ENCODE data around the gene EPHB2.
A peak's percentile ranks its signal among the peaks of the same experiment; 100 is the strongest.

EPHB2 gene

GRCh38 chr1:22710701-22711049 lies at the start of gene EPHB2:
Gene EPHB2 (plus strand): TSS chr1:22710839. CDS start chr1:22710983, 144 bp downstream.
- H3K4me3 ChIP-seq (ENCODE audit: low read length, poor library complexity, severe bottlenecking) = peak within 1 kb of the TSS; percentile 61

GRCh38 chr1:22661880-22662279 lies 48.8 kb upstream of the EPHB2 start:
- H3K4me2 ChIP-seq (ENCODE audit: low read depth, low read length, poor library complexity, severe bottlenecking) = no peak overlapping the region

More at GRCh38 chr1:22710701-22711049, at the start of gene EPHB2:
- Histone ChIP-seq H3K9me3 (ENCODE audit: insufficient read depth, low read depth, low read length) (no peaks in the 10 kb centered on the region), H3K27me3 (ENCODE audit: insufficient read depth, low read length, poor library complexity, severe bottlenecking) (no peaks in the 10 kb centered on the region), H3K36me3 (ENCODE audit: insufficient read depth, low read length) (no peaks in the 10 kb centered on the region), H4K20me1 (ENCODE audit: insufficient read depth, low read length, poor library complexity, severe bottlenecking) (no peaks in the 10 kb centered on the region), H3K9me2 (replicated peaks; ENCODE audit: low read depth, low read length) (no peaks in the 10 kb centered on the region), H3K4me2 (ENCODE audit: low read depth, low read length, poor library complexity, severe bottlenecking) (peak within 1 kb of the TSS; percentile 67), H3K4me1 (ENCODE audit: insufficient read depth, low read length, poor library complexity, severe bottlenecking) (peaks cover 5% of the 10 kb centered on the region), H3K79me2 (ENCODE audit: insufficient read depth, low read length) (no peaks in the 10 kb centered on the region), H3K9ac (ENCODE audit: low read depth, low read length, poor library complexity, severe bottlenecking) (no peak within 1 kb of the TSS), H2AFZ (ENCODE audit: low read length) (no peak within 1 kb of the TSS; the same call in 1 of the 2 replicates), H3F3A (ENCODE audit: low read depth) (no peaks in the 10 kb centered on the region)
- TF ChIP-seq, protein P1, sequence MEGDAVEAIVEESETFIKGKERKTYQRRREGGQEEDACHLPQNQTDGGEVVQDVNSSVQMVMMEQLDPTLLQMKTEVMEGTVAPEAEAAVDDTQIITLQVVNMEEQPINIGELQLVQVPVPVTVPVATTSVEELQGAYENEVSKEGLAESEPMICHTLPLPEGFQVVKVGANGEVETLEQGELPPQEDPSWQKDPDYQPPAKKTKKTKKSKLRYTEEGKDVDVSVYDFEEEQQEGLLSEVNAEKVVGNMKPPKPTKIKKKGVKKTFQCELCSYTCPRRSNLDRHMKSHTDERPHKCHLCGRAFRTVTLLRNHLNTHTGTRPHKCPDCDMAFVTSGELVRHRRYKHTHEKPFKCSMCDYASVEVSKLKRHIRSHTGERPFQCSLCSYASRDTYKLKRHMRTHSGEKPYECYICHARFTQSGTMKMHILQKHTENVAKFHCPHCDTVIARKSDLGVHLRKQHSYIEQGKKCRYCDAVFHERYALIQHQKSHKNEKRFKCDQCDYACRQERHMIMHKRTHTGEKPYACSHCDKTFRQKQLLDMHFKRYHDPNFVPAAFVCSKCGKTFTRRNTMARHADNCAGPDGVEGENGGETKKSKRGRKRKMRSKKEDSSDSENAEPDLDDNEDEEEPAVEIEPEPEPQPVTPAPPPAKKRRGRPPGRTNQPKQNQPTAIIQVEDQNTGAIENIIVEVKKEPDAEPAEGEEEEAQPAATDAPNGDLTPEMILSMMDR (conservative IDR thresholded peaks at IDR 0.05; ENCODE audit: low read length) = no peak
- no peak for TF ChIP-seq EZH2phosphoT487 (IDR thresholded peaks at IDR 0.05; ENCODE audit: borderline replicate concordance)

GRCh38 chr1:22662318-22662717 lies 48.3 kb upstream of the EPHB2 start:
- no peak overlapping the region for H3K9ac ChIP-seq (ENCODE audit: low read depth, low read length, poor library complexity, severe bottlenecking)
- TF ChIP-seq, protein P1 (conservative IDR thresholded peaks at IDR 0.05; ENCODE audit: low read length) = no peak
- no peak for TF ChIP-seq EZH2phosphoT487 (IDR thresholded peaks at IDR 0.05; ENCODE audit: borderline replicate concordance)
- no peaks in the 10 kb centered on the region for H3K9me3 ChIP-seq (ENCODE audit: insufficient read depth, low read depth, low read length)
- no peaks in the 10 kb centered on the region for H3F3A ChIP-seq (ENCODE audit: low read depth)
- no peaks in the 10 kb centered on the region for H4K20me1 ChIP-seq (ENCODE audit: insufficient read depth, low read length, poor library complexity, severe bottlenecking)
- H2AFZ ChIP-seq (ENCODE audit: low read length) = no peak overlapping the region
- H3K36me3 ChIP-seq (ENCODE audit: insufficient read depth, low read length) = no peaks in the 10 kb centered on the region
- no peaks in the 10 kb centered on the region for H3K4me1 ChIP-seq (ENCODE audit: insufficient read depth, low read length, poor library complexity, severe bottlenecking)
- no peak overlapping the region for H3K4me2 ChIP-seq (ENCODE audit: low read depth, low read length, poor library complexity, severe bottlenecking)
- H3K9me2 ChIP-seq (replicated peaks; ENCODE audit: low read depth, low read length) = no peaks in the 10 kb centered on the region
- H3K4me3 ChIP-seq (ENCODE audit: low read length, poor library complexity, severe bottlenecking) = no peak overlapping the region
- H3K27me3 ChIP-seq (ENCODE audit: insufficient read depth, low read length, poor library complexity, severe bottlenecking) = no peaks in the 10 kb centered on the region
- no peaks in the 10 kb centered on the region for H3K79me2 ChIP-seq (ENCODE audit: insufficient read depth, low read length)

More at GRCh38 chr1:22661880-22662279, 48.8 kb upstream of the EPHB2 start:
- no peaks in the 10 kb centered on the region for H3K27me3 ChIP-seq (ENCODE audit: insufficient read depth, low read length, poor library complexity, severe bottlenecking)
- H3K9me2 ChIP-seq (replicated peaks; ENCODE audit: low read depth, low read length) = no peaks in the 10 kb centered on the region
- no peak overlapping the region for H3K9ac ChIP-seq (ENCODE audit: low read depth, low read length, poor library complexity, severe bottlenecking)
- H3F3A ChIP-seq (ENCODE audit: low read depth) = no peaks in the 10 kb centered on the region
- TF ChIP-seq, protein P1 (conservative IDR thresholded peaks at IDR 0.05; ENCODE audit: low read length) = no peak
- no peak for TF ChIP-seq EZH2phosphoT487 (IDR thresholded peaks at IDR 0.05; ENCODE audit: borderline replicate concordance)
- H4K20me1 ChIP-seq (ENCODE audit: insufficient read depth, low read length, poor library complexity, severe bottlenecking) = no peaks in the 10 kb centered on the region
- H3K79me2 ChIP-seq (ENCODE audit: insufficient read depth, low read length) = no peaks in the 10 kb centered on the region
- H3K4me1 ChIP-seq (ENCODE audit: insufficient read depth, low read length, poor library complexity, severe bottlenecking) = no peaks in the 10 kb centered on the region
- H3K9me3 ChIP-seq (ENCODE audit: insufficient read depth, low read depth, low read length) = no peaks in the 10 kb centered on the region
- H3K36me3 ChIP-seq (ENCODE audit: insufficient read depth, low read length) = no peaks in the 10 kb centered on the region
- H3K4me3 ChIP-seq (ENCODE audit: low read length, poor library complexity, severe bottlenecking) = no peak overlapping the region
- no peak overlapping the region for H2AFZ ChIP-seq (ENCODE audit: low read length)

Measured in Loucy (cell line).